Posterior vena cava (tissue), 2 donors: ENCODE results near the gene NFRKB. TPM values are rescaled to one million over a fixed set of nuclear protein-coding genes. Genes with fewer than 3 reads are reported as not detected.

ENCODE experiments used
- DNase-seq: peaks from one replicate; pipeline ENCODE4 v3.0.0-alpha.2; 2020; ENCODE audit warnings: low spot score
- intact Hi-C, 2 donors: fragments of 100-400 bp; cut with DNase I; formaldehyde crosslinking; loops; one replicate each; pipeline versions ENCODE4 v1.14.1 to v1.14.2; 2022 to 2023
- long read RNA-seq, 2 donors: library from polyadenylated mRNA; unstranded; transcript quantifications; one replicate each; pipeline ENCODE4 v2.0.0, GENCODE V29; 2020 to 2021
- total RNA-seq, 2 donors: library from RNA; stranded (reverse); fragmentation: NEBNext Ultra II Directional; extraction: Animal tissue kit (Norgen Biotek cat#: 25700); gene quantifications; one replicate each; pipeline ENCODE4 v1.2.1, GENCODE V29; 2021
- donor health status: DM: yes; HTN: yes; CAD: no.
- donor health status: DM: yes; HTN: yes; CAD: no.

NFRKB gene
- 10 to 100 TPM; 14.3 to 15.9 TPM for total RNA-seq
- long read RNA-seq, donor 1, partial matches to known transcripts, result 4 of 7 reads
- long read RNA-seq, donor 1, other reads (novel, unspliced or antisense), result 3 of 7 reads
- long read RNA-seq, donor 2, partial matches to known transcripts, result 4 of 17 reads
- long read RNA-seq, donor 2, other reads (novel, unspliced or antisense), result 13 of 17 reads

DNA sequence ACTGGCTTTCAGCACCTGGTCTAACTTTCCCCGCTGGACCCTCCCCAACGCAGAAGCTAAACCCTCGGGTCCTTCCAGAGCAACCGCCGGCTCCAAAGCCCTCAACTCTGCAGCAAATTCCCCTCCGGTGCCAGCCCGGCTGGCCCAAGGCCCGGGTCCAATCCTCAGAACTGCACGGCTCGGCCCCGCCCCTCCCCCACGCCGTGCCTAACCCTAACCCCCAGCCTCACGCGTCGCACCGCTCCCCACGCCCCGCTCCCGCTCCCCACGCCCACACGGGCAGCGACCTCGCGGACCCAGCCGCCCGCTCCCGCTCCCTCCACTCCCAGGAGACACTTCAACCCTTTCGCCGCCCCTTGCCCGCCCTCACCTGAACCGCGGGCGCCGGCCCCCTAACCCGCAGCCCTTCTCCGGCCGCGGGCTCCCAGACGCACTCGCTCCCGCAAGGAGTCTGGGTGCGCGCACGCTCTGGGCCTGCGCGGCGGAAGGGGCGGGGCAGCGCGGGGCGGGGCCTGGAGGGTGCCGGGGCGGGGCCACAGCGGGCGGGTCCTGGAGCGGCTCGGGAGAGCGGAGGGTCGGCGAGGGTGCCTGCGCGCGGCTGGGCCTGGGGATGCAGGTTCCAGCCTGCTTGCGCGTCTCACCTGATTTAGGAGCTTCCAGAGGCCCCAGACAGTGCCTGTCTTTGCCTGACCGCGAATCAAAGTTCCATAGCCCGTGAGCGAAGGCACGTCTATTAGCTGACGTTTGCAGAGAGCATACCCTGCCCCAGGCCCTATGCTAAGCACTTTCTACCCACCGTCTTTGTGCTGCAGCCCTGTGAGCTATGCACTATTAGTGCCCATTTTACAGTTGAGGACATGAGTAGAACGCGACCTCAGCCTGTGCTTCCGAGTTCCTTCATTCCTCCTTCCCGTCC lies at the start of gene NFRKB:
Gene NFRKB (minus strand): TSS at position 453 of the 916 bp plus-strand sequence. CDS start 2,729 bp downstream, outside the sequence.
- intact Hi-C loops, result no loop called here
- peak; percentile 96 for DNase-seq

DNA sequence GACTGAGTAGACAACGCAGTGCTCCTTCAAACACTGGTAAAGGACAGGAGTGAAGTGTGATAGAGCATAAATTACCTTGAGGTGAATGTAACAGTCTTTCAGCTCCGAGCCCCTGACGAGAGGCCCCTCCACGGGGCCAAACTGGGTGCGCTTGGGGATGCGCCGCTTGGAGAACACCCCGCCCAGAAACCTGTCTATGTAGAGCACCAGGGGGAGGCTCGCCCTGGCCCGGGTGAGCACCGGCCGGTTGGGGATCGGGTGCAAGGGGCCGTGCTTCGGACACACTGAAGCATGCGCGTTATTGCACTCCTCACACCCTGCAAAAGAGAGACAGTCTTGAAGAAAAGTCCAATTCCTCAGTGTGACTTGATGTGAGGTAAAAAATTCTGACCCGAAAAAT lies 49.3 kb upstream of the NFRKB start:
- DNase-seq, result no peak
- intact Hi-C loops, result loop anchor here in 1 of 2 donors (5.0 kb wide), 1 partner anchor 1213 kb away; no protein-coding TSS in a partner anchor

DNA sequence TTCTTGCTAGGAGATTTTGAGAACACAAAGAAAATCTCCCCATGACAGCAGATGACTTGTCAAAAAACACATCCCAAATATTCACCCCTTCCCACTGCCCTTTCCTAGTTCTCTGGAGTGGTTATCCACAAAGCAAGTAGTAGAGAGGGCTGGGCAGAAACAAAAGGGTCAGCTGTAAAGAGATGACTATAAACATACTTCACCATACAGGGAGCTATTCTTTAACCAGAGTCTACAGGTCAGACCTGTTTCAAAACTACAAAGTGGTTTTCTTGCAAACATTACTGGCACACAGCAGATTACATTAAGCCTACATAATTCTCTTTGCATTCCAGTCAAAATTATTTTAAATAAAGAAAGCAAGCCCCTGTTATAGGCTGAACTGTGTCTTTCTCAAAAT lies 47.7 kb upstream of the NFRKB start:
- intact Hi-C loops, result loop anchor here in 1 of 2 donors (5.0 kb wide), 1 partner anchor 1214 kb away; no protein-coding TSS in a partner anchor
- DNase-seq, result no peak

DNA sequence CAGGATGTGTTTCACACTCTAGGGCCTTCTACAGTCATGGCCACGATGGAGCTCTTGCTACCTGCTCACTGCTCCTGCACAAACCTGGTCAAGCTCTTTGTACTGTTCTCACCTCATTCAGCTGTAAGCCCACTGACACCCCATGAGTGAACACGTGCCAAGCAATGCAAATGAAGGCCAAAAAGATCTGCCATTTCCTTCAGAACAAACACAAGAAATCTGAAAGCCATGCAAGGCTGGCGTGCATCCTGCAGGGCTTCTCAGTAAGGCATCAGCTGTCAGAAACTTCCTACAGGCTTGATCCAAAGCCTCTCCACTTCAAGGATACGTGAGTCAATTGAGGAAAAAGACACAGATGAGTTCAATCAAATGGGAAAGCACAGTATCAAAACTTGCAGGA lies 44.1 kb upstream of the NFRKB start:
- intact Hi-C loops, result no loop called here
- no peak for DNase-seq

DNA sequence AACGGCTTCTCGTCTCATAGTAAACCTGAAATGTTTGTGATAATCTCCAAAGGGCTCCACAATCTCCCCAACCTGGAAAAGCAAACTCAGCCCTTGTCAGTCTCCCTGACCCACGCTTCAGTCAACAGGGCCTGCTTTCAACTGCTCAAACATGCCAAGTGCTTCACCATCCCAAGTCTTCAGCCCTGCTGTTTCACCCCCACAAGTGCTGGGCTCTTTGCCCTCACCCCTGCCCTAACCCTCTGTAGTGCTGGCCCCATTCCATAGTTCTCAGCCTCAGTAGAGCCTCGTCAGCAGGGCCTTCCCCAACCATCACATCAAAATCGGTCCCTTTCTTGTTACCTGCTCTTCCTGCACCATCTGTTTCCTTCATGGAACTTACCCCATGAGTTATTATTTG lies 43.4 kb upstream of the NFRKB start:
- no peak for DNase-seq
- intact Hi-C loops, result no loop called here

DNA sequence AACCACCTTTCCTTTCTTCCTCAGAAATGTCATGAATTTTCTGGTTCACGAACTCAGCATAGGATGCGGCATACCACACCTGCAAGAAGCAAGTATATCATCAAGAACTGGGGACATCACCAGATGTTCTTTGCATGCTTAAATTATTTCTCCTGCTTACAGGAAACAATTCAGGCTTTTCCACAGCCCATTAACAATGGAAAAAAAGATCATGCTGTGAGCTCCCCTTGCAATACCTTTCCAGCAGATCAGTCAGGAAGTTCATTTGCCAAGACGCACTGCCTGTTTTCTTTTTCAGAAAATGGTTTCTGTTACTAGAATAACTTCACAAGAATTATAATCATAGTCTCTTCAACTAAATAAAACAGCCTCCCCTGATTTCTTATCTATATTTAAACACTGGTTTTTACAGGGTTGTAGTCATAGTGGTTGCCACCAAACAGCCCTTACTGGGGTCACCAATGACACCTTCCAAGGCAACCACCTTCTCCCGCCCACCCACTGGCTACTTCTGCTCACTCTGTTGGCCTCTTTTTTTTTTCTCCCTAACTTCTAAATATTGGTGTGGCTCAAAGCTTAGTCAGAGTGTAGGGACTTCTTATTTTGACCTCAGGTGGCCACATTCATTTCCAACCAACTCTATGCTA lies 42.3 kb upstream of the NFRKB start:
- no peak for DNase-seq
- intact Hi-C loops, result no loop called here

DNA sequence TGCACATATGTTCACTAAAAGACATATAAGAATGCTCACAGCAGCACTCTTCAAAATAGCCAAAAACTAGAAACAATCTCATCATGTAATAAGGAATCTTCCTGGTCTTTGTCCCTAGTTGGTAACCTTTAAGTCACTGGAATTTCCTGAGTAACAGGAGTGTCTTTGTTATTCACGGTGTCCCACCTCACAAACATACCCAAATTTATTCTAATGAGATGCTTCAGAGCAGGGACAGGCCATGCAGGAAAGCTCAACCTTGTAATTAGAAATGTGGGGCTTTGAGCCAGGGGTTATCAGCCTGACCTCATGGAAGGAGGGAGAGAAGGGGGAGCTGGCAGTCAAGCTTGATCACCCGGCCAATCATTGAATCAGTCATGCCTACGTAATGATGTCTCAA lies 40.3 kb upstream of the NFRKB start:
- intact Hi-C loops, result no loop called here
- no peak for DNase-seq

DNA sequence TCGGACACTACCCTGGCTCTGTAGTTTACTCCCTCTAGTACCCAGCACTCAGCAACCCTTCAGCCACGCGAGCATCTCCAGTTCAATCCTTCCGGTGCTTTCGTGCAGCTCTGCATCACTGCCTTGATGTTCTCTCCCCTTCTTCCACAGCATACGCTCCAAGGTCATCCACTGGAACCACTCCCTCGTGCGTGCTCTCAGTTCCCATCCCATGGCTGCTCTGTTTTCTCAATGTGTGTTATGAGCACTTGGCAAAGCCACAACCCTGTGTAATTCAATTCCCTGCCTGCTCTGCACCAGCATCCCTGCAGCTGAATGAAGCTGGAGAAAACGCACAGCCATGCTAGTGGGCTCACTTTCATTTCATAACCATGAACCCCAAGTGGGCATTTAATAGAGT lies 38.5 kb upstream of the NFRKB start:
- DNase-seq, result no peak
- intact Hi-C loops, result no loop called here

DNA sequence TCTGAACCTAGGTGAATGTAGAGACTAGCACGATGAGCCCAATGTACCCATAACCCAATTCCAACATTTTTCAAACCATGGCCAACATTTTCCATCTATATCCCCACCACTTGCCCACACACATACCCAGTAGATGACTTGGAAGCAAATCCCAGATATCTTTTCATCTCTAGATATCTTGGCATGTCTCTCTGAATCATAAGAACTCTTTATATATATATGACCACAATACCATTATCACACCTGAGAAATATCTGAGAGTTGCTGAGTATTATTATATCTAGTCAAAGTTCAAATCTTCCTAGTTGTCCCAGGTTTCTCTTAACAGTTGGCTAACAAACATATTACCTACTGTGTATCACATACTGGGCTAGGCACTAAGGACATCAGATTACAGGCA lies 37.9 kb upstream of the NFRKB start:
- DNase-seq, result no peak
- intact Hi-C loops, result no loop called here

DNA sequence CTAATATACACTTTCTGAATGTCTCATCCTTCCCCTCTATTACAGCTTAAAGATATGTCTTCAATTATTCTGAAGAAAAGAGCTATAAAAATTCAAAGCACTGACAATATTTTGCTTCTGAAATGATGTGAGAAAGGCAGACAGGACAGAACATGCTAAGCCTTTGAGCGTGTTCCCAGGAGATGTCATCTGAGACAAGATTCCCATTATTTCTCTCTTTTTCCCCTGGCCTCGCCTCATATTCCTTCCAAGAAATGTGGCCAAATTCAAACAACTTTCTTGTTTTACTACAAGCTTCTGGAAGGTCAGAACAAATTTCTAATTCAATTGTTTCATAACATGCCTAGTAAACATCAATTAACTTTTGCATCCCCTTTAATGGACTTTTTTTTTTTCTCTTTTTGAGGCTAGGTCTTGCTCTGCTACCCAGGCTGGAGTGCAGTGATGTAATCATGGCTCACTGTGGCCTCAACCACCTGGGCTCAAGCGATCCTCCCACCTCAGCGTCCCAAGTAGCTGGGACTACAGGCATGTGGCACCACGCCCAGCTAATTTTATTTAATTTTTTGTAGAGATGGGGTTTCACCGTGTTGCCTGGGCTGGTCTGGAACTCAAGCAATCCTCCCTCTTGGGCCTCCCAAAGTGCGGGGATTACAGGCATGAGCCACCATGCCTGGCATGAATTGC lies 37.1 kb upstream of the NFRKB start:
- intact Hi-C loops, result no loop called here
- DNase-seq, result no peak

DNA sequence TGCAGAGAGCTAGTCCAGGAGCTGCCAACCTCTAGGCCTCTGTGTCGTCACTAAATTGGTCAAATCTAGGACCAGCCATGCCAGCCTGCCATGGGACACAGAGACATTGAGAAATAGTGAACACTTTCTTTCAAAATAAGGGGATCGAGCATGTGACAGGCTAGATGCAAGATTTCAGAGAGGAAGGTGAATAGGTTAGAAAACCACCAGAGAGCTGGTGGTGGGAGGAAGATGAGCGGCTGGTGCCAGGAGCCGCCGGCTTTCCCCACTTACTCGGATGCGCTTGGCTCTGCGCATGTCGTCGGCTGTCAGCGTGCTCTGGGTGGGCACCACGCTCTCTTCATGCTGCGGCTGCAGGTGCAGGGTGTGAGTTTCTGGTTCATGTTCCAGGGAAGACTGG lies 35.4 kb upstream of the NFRKB start:
- intact Hi-C loops, result no loop called here
- DNase-seq, result no peak

DNA sequence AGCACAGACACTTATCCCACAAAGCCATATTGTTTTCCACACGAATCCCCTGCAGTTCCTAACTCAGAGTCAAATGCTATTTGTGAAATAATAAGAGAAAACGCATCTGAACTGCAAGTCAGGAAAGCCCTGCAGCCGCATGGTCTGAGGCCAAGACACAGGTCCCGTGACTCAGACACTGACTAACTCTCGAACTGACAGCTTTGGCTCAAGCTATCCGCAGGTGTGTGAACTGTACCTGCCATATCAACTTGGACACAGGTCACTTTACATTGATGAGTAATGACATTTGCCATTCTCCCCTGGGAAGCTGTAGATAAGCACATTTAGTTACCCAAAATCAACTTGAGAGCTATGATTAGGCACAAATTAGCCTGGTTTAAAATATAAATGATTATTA lies 34.9 kb upstream of the NFRKB start:
- intact Hi-C loops, result no loop called here
- DNase-seq, result no peak

DNA sequence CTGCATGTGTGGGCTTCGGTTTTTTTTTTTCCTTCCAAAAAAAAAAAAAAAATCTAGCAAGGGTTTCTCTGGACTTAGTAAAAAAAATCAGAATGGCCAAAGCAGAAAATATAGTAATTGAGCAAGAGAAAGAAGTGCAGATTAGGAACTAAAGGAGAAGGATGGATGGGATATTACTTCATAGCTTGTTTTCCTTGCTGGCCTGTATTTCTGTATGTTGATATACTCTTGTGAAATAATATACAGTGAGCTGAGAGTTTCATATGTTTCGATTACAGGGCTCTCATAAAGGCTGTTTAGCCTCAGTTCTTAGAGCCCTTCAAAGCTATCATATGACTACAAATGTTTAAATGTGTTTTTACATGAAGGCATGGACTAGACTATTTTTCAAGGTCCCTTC lies 34.3 kb upstream of the NFRKB start:
- intact Hi-C loops, result no loop called here
- DNase-seq, result no peak

DNA sequence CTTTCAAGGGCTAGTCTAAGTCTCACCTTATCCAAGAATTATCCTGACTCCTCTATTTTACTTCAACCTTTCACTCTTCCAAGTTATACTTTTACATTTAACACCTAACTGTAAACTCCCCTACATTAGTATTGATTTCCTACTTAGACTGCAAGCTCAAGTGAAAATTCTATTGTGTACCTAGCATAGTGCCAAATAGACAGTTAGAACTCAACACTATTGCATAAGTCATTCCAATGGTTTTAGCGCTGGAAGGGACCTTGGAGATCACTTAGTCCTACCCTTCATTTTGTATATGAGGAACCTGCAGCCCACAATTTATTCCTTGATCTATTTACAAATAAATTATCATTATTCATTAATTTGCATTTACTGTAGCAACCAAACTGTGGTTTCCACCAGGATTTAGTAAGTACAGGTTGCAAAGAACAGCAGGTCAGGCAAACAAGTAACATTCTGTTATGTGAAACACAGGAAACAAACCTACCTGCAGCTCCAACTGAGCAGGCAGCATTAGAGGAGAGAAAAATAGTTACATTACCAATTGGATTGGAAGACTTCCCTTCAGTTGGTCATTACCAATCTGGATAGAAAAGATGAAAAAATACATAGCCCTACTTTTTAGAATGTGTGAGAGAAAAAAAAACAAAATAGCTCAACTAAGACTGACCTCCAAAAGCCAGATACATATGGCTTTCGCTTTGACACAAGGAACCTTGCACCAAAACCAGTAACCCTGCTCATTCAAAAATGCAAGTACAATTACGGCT lies 33.7 kb upstream of the NFRKB start:
- intact Hi-C loops, result no loop called here

DNA sequence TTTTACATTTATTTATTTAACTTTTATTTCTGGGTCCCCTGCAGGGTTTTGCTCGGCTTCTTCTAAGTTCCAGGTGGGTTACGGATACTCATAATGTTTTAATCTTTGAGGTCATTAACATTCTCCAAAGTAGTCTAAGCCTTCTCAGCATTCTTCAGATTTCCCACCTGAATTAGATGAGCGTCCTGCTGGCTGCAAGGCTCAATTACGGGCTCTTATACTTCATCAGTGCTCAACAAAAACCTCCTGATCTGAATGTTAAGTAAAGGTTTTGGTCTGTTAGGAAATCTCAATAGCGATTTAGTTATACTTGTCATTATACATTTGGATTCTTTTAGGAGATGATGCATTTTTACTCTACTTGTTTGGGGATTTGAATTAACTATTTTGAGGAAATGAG lies 27.3 kb upstream of the NFRKB start:
- no peak for DNase-seq
- intact Hi-C loops, result loop anchor here (5.0 kb wide), 1 partner anchor 210 kb away; no protein-coding TSS in a partner anchor

More for the DNA sequence above, 33.7 kb upstream of the NFRKB start:
- DNase-seq, result no peak

DNA sequence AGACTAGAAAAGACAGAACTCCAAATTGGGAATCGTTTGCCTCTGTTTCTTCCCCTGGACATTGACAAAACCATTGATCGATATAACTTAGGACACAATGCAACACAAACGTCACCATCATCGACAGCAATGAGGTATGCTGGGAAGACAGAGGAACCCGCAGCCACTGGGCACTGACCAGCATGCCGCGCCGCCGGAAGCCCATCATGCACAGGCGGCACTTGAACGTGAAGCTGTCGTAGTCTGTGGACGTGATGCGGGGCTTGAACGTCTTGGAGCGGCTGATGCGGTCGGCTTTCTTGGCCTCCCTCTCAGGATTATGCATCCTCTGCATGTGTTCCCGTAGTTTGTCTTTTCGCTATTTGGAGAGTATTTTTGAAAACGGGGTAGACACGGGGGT lies 23.0 kb upstream of the NFRKB start:
- intact Hi-C loops, result no loop called here
- no peak for DNase-seq

DNA sequence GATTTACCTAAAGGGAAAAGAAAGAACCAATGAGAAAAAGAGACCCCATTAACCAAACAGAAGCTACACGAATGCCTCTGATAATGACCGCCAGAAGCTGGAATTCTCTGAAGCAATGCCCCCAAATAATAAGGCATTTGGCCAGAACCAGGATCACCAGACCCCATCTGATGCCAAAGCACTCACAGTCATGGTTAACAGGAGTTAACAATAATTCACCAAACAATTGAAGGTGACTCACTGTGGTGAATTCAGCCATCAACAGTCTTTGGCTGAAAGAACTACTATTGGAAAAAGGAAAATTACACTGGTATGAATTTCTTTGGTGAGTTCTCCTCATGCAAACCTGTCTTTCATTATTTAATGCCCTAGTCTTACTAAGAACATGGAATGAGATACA lies 21.9 kb upstream of the NFRKB start:
- intact Hi-C loops, result no loop called here
- DNase-seq, result no peak

DNA sequence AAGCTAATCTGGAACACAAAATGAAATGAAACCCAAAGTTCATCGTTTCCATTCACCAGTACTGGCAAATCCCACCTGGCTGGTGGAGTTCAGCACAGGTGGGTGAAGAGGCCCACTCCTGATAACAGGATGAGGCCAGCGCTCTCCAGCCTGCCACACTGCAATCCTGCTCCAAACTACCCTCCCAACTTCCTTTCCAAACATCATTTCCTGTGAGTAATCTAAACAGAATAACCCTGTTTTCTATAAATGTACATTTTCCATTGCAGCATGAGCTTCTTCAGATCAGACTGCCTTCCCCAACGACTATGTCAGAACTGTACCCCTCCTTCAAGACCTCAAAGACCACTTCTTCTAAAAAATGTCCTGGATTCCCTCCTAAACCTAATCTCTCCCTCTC lies 15.9 kb upstream of the NFRKB start:
- intact Hi-C loops, result no loop called here
- no peak for DNase-seq

DNA sequence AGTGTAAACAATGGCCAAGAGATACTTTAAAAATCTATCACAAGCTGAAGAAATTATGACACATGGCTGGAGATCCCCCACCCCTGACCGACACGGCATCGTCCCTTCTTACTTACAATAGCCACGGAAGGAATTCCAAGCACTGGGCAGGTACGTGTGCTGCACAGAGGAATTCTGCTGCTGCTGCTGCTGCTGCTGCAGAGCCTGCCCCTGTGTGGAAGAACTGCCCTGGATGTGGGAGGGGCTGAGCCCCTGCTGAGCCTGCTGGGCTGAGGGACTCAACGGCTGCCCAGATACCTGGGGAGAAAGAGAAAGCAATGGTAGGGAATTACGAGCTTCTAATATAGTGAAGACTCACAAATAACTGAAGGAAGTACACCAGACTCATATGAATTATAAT lies 15.0 kb upstream of the NFRKB start:
- intact Hi-C loops, result no loop called here
- no peak for DNase-seq
